GM10248 (cell line): ENCODE data around the gene GPX2.

ENCODE experiments used
- CTCF ChIA-PET: fragments of 300-600 bp; sonication (Branson Sonifier 250); formaldehyde crosslinking; extraction: SDS; loops from one replicate; lab custom pipeline; 2021; ENCODE audit warnings: antibody characterized with exemption; lab: Yijun Ruan, JAX
- POLR2A ChIA-PET: fragments of 350-650 bp; sonication (Branson Sonifier 250); formaldehyde crosslinking; extraction: SDS; loops from one replicate; lab custom pipeline; 2020; ENCODE audit warnings: antibody characterized with exemption; lab: Yijun Ruan, JAX
- DNase-seq: peaks from one replicate; pipeline ENCODE4 v3.0.0; 2012; ENCODE audit errors: extremely low spot score
- TF ChIP-seq, protein P1 (sequence below): IDR thresholded peaks from 2 replicates; pipeline ENCODE4 v1.5.1; 2012; ENCODE audit warnings: mild to moderate bottlenecking, low read depth; ENCODE audit errors: extremely low read depth, missing control alignments, control extremely low read depth

GPX2 gene

DNA sequence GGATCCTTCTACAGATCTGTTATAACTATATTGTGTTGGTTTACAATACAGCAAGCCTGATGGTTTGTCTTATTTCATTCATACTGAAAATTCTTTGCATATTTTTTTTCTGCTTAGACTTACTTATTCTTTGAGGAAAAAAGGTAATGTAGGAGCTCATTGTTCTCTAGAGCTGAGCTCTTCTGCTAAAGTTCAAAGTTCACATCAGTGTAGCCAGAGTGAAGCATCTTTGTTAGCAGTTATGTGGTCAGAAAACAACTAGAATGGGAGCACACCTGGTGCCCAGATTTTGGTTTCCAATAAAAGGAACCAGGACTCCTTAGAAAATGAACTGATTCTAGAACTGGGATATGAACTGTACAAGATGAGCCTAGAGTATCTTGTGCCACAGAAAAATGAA lies 10.3 kb downstream of the GPX2 start:
- TF ChIP-seq, protein P1, sequence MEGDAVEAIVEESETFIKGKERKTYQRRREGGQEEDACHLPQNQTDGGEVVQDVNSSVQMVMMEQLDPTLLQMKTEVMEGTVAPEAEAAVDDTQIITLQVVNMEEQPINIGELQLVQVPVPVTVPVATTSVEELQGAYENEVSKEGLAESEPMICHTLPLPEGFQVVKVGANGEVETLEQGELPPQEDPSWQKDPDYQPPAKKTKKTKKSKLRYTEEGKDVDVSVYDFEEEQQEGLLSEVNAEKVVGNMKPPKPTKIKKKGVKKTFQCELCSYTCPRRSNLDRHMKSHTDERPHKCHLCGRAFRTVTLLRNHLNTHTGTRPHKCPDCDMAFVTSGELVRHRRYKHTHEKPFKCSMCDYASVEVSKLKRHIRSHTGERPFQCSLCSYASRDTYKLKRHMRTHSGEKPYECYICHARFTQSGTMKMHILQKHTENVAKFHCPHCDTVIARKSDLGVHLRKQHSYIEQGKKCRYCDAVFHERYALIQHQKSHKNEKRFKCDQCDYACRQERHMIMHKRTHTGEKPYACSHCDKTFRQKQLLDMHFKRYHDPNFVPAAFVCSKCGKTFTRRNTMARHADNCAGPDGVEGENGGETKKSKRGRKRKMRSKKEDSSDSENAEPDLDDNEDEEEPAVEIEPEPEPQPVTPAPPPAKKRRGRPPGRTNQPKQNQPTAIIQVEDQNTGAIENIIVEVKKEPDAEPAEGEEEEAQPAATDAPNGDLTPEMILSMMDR: no peak
- CTCF ChIA-PET: interaction anchor here (1.2 kb wide), 2 partner anchors 9 to 39 kb away, joined by 3 to 4 read pairs; no protein-coding TSS in a partner anchor
- POLR2A ChIA-PET: no interaction called here

DNA sequence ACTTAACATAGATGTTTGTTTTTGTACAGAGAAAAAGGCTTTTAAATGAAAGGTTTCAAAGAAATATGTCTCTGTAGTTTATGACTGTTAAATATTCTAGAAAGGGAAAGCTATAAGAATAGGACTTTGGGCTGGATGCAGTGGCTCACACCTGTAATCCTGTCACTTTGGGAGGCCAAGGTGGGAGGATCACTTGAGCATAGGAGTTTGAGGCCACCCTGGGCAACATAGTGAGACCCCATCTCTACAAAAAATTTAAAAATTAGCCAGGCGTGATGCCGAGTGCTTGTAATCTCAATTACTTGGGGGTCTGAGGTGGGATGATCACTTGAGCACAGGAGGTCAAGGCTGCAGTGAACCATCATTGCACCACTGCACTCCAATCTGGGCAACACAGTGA lies 11.4 kb downstream of the GPX2 start:
- TF ChIP-seq, protein P1: no peak
- CTCF ChIA-PET: interaction anchor here (1.2 kb wide), 2 partner anchors 11 to 40 kb away, joined by 3 to 4 read pairs; no protein-coding TSS in a partner anchor
- DNase-seq: no peak
- POLR2A ChIA-PET: no interaction called here

More for the DNA sequence above, 10.3 kb downstream of the GPX2 start:
- DNase-seq: no peak

DNA sequence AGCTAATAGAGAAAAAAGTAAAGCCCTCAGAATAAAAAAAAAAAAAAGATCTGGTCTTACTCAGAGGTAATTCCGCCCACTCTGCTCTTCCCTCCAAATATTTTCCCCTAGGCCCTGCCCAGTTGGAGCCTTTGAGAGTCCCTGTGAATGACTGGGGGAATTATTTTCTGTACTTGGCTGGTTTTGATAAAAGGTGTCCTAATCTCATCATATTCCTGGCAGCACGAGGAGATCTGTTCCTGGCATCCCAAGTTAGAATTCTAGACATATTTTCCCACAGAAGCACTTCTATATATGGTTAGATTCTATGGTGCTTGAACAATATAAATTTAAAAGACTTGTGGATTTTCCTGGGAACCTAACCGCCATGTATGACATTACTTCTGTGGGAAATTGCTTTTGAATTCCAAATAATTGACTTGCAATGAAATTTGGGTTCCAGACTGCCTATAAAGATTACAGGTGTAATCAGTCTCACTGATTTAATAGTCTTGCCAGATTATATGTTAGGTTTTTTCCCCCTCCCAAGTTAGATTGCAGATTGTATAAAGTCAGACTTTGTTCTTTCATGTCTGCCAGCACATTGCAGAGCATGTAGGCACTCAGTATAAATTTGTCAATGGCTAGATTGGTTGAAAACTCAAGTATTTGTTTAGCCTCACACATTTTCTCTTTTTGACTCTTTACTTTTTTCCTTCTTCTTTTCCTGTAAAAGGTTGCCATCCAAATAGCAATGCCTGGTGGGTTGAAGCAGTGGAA lies 12.3 kb downstream of the GPX2 start:
- ChIA-PET POLR2A (no interaction called here), CTCF (no interaction called here)
- DNase-seq: no peak

DNA sequence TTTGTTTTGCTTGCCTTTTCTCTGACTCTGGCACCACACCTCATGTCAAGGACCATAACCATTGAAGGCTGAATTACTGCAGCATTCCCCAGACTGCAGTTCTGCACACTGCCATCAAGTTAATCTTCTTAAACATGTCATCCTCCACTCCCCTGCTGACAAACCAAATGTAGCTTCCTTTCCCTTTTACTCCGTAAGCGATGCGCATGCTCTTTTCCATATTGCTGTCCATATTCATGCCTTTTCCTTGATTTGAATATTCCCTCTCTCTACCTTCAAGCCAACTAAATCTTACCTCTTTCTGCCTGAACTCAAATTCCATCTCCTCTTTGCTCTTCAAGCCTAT lies 13.6 kb downstream of the GPX2 start:
- CTCF ChIA-PET: no interaction called here
- TF ChIP-seq, protein P1: no peak
- DNase-seq: no peak
- POLR2A ChIA-PET: no interaction called here

More for the DNA sequence above, 12.3 kb downstream of the GPX2 start:
- TF ChIP-seq, protein P1: no peak

DNA sequence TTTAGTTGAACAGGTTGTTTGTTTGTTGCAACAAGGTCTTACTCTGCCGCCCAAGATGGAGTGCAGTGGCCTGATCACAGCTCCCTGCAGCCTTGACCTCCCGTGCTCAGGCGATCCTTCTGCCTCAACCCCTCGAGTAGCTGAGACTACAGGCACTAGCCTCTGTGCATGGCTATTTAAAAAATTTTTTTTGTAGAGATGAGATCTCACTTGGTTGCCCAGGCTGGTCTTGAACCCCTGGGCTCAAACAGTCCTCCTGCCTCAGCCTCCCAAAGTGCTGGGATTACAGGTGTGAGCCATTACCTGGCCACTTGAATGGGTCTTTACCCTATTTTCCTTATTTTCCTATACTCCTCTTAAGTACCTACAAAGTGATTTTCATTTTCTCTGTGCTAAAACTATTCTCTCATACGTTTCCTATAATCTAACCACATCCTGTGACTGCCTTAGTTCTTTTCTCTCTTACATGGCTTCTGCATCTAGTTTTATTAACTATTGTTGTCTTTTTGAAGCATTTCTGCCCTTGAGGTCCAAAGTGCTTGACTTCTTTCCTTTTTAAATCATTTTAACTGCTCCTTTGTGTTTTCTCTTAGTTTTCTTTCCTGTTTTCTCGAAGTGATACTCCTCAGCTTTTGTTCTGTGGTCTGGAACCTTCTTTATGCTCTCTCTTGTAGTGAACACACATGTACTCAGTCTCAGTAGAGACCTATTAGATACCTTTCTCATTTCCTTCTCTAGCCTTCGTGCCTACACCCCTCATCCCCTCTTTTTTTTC lies 14.1 kb downstream of the GPX2 start:
- POLR2A ChIA-PET: interaction anchor here (0.7 kb wide), 1 partner anchor 13 kb away, joined by 3 read pairs; no protein-coding TSS in a partner anchor

DNA sequence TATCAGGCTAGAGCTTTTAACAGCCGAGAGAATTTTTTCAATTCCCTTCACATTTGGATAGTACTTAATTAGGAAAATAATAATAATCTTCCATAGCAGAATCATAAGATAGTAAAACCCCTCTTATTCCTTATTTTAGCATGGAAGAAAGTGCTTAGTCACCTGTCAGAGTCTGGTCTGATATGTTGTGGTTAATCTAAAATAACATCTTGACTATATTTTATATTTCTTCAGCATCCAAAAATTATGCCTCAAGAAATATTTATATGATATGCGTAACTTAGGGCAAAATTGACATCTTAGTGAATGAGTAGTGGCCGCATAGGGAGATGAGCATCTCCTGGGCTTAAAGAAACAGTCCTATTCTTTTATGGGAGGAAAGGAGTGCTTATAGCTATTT lies 15.5 kb downstream of the GPX2 start:
- ChIA-PET CTCF (interaction anchor here (0.7 to 3.6 kb wide), 11 partner anchors 8 to 59 kb away, joined by 3 to 14 read pairs (median 3); partner anchors contain the start of genes CHURC1 and FNTB), POLR2A (no interaction called here)
- DNase-seq: no peak
- TF ChIP-seq, protein P1: no peak

More for the DNA sequence above, 14.1 kb downstream of the GPX2 start:
- no peak for DNase-seq
- CTCF ChIA-PET: interaction anchor here (1.5 to 3.6 kb wide), 5 partner anchors 8 to 58 kb away, joined by 3 to 14 read pairs (median 10); partner anchors contain the start of genes CHURC1 and FNTB
- TF ChIP-seq, protein P1: no peak
